Epidermal melanocyte (primary cell): ENCODE results near the gene PAIP1.
A peak's percentile ranks its signal among the peaks of the same experiment; 100 is the strongest.
"Not testable (repeated sequence)": the region's sequence is repeated elsewhere in the genome, so short reads cannot be mapped to it uniquely, and the experiment has no call there.

Experiments
- DNase-seq: peaks from one replicate; pipeline ENCODE4 v3.0.0; 2011; ENCODE audit warnings: low spot score; ENCODE audit not compliant: insufficient read length

PAIP1 gene

DNA sequence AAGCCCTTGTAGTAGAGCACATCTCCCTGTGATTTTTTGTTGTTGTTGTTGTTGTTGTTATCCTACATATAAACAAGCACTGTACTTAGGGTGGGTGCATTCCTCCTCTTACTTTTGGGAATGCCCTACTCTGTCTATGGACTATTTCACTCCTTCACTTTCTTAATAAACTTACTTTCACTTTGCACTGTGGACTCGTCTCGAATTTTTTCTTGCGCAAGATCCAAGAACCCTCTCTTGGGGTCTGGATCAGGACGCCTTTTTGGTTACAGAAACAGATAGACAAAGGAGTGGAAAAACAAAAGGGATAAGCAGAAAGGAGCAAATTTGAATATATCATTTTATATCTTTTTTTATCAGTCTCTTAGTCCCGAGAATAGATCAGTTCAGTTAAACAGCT lies 14.4 kb upstream of the PAIP1 start:
- DNase-seq, result no peak

DNA sequence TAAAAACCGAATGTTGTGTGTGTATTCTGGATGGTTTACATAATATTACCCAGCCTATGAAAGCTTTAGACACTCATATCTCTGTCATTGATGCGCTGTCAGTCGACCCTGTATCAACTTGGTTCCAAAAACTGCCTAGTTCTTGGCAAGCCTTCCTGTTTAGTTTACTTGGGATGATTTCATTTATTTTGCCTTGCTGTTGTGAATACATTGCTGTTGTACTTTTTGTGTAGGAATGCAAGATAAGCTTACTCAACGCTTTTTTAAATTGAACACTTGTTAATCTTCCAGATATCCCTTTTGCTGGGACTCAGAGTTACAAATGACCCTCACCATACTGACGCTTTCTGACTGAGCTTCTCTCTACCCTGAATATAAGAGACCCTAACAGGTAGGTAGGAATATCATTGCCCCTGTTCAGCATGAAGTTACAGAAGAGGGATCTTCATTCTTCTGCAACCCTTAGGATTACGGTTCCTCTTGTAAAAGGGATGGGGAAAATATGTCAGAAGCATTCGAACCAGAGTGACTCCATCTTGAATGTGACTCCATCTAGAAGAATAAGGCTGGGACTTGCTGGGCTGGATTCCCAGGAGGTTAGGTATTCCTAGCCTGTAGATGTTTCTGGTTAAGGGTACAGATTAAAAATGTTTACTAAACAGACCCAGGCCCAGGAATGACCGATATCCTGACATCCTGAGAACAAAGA lies 13.7 kb upstream of the PAIP1 start:
- DNase-seq, result no peak

DNA sequence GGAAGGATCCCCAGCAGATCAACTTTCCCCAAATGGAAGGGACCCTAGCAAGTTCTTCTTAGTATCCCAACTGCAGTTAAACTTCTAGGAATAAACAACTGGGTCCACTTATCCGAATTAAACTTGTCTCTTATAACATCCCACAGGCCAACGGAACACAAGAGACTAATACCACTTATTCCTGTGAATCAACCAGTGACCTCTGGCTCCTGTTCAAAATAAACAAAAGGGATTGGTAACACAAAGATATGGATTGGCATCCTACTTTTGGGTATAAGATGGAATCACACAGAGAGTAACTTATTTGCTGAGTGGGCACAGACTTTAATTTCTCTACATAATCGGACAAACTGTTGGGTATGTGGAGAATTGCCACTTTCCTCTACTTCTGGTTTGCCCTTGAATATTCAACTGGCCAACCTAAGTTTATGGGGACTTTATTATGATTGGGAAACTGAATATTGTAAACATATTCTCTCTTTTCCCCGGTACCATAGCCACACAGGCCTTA lies 12.4 kb upstream of the PAIP1 start:
- no peak for DNase-seq

DNA sequence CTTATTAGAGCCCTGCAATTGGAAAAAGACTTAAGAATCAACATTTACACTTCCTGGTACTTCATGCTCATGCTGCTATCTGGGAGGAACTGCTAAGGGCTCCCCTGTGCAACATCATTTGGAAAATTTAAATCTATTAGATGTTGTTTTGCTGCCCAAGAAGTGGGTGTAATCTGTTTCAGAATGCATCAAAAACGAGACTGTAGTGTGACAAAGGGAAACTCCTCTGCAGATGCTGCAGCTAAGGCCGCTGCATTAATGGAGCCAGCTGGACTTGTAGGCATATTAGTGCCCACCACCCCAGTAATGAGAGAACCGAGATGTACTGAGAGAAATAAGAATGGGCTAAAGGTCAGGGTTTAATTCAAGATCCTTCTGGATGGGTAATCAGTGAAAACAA lies 11.1 kb upstream of the PAIP1 start:
- no peak for DNase-seq

DNA sequence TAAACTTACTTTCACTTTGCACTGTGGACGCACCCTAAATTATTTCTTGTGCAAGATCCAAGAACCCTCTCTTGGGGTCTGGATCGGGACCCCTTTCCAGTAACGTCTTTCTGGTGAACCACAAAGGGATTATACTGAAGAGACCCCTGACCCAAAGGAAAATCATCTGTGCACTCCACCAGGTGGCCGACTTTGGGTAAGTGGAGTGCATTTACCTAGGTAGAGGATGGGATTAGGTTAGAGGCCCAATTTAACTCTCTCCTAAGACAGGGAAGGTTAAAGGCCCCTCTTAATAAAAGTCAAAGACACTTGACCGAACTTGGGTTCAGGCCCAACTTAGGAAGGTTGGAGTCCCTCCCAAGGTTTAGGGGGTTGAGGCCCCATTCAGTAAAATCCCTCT lies 8.2 kb upstream of the PAIP1 start:
- no peak for DNase-seq

DNA sequence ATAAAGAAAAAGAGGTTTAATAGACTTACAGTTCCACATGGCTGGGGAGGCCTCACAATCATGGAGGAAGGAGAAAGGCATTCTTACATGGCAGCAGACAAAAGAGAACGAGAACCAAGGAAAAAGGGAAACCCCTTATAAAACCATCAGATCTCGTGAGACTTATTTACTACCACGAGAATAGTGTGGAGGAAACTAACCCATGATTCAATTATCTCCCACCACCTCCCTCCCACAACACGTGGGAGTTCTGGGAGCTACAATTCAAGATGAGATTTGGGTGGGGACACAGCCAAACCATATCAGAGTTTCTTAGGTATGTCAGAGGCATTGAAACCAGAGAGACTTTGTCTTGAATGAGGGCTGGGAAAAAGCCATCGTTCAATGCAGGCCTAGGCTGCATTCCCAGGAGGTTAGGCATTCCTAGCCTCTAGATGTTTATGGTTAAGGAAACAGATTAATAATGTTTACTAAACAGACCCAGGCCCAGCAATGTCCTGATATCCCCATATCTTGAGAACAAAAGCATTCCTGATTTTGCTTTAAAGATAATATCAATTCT lies 7.5 kb upstream of the PAIP1 start:
- DNase-seq, result no peak

DNA sequence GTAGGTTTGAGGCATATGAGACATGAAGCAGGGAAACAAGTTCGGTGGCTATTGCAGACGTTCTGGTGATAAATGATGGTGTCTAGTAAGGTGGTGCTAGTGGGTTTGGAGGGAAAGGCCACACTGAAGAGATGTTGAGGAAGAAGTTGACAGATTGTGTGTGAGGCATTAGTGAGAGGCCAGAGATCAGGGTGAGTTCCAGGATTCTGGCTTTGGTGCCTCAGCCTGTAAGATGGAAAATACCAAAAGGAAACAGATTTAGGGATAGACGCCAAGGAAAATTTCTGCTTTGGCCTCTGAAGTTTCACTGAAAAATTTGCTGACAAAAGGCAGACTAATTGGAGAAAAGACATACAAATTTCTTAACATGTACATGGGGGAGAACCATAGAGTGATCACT lies 6.4 kb upstream of the PAIP1 start:
- no peak for DNase-seq

DNA sequence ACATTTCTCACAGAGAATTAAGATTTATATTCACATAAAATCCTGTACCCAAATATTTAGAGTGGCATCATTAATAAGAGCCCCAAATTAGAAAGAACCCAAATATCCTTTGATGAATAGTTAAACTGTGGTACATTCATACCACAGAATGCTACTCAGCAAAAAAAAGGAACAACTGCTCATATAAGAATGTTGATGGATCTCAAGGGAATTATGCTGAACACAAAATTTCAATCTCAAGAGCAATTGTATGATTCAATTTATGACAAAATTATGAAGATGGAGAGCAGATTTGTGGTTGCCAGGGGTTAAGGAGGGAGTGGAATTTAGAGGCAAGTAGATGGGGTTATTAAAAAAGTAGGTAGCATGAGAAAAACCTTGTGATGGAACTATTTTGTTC lies 4.5 kb upstream of the PAIP1 start:
- DNase-seq, result no peak

DNA sequence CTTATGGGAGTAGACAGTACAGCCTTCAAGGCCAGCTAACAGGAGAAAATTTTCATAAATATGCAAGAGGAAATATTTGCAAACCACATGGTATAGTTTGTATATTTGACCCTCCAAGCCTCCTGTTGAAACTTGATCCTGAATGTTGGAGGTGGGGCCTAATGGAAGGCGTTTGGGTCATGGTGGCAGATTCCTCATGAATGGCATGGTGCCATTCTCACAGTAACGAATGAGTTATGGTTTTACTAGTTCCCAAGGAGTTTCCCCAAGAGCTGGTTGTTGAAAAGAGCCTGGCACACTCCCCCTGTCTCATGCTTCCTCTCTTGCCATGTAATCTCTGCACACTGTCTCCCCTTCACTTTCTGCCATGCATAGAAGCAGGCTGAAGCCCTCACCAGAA lies 3.3 kb upstream of the PAIP1 start:
- DNase-seq, result no peak

DNA sequence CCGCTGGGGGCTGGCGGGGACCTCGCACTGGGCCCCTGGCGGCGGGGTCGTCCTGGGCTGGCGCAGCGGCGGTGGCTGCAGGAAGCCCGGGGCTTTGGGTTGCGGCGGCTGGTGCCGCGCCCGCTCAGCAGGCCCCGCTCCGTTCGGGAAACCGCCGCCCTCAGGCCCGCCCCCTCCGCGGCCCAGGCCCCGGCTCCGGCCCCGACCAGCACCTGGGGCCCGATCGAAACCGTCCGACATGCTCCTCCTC lies 345 bp downstream of the PAIP1 start:
- DNase-seq, result not testable (repeated sequence)

DNA sequence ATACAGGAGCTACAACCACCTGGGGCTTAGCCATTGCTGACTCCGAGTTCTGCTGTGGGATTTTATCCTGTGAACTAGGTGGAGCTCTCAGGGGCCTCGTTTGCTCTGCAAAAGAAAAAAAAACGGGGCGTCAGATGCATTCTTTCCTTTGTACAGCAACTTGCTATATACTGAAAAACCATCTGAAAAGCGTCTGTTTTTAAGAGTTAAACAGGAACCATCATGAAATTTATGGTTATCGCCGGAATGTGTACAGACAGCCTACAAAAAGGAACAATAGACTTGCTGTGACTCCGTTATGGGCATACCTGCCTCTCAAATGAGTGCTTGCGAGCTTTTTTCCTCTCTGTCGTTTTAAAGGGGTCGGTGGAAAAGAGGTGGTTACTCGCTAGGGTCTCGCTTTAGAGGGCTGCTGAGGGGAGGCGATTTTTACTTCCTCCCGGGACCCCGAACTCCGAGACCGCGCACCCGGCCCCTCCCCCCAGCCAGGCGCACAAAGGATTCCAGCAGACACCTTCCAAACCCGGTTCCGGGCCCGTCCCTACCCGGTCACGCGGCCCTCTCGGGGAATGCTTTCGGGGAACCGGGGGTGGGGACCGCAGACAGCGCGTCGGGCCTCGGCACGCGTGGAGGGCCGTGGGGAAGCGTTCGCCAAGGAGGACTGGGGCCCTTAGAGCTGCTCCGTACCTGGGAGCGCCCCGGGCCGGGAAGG lies 826 bp downstream of the PAIP1 start:
- peak; percentile 43 for DNase-seq

DNA sequence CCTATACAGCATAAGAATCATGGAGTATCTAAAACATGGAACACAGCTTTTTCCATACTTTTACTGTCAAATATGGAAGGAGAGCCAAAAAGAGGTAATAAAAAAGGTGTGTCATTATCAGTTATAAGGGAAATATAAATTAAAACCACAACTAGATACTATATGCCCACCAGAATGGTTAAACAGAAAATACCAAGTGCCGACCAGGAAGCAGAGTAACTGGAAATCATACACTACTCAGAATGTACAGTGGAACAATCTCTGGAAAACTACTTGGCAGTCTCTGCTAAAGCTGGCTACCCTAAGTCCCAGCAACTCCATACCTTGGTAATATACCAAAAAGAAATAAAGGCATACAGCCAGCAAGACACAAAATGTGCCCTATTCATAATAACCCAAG lies 2.4 kb downstream of the PAIP1 start:
- no peak for DNase-seq

DNA sequence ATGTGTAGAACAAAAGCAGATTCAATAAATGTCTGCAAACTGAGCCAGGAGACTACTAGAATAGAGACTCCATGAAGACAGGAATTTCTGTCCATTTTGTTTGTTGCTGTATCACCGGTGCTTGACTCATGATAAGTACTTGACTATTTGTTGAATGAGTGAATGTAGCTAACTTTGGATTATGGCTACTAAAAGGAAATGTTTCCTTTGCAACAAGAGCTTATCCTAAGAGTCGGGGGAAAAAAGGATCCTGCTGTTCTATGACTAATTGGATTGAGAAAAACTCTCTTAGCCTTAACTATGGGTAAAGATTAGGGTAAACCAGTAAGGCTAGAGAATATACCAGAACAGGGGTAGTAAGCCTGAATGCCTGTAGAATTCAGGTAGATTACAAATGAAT lies 3.5 kb downstream of the PAIP1 start:
- no peak for DNase-seq

DNA sequence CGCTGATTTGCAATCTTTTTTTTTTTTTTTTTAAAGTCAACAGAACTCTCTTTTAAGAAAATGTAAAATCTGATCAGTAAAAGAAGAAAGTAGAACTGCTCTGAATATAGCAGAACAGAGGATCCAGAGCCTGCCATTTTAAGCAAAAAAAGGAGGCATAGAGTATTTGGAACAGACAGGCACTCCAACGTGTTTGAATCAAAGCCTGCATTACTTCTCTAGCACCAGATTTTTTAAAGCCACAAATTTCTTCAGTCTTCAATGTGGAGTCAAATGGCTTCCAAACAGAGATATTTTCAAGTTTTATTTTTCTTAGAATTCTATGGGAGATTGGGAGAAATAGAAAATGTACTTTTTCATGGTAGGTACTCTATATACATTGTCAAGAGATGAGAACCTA lies 5.1 kb downstream of the PAIP1 start:
- DNase-seq, result no peak

DNA sequence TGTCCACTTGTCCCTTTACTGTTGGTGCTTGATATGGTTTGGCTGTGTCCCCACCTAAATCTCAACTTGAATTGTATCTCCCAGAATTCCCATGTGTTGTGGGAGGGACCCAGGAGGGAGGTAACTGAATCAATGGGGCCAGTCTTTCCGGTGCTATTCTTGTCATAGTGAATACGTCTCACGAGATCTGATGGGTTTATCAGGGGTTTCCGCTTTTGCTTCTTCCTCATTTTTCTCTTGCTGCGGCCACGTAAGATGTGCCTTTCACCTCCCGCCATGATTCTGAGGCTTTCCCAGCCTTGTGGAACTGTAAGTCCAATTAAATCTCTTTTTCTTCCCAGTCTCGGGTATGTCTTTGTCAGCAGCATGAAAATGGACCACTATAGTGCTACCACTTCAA lies 7.6 kb downstream of the PAIP1 start:
- DNase-seq, result not testable (repeated sequence)

DNA sequence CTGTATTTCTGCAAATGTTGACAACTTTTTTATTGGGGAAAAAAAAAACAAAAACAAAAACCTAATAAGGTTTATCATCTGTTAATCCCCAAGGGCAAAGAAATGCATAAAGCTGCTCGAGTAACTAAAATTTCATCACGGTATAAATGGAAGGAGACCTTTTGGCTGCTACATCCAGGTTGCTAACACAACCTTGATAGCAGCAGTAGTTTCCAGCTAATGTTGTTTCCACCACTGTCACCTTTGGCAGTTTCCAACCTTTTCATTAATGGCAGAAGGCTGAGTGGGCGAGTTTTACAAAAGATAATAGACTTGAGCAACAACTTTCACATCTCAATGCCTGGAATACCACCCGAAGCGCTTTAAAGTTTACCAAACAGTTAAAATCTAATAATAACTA lies 8.5 kb downstream of the PAIP1 start:
- no peak for DNase-seq

DNA sequence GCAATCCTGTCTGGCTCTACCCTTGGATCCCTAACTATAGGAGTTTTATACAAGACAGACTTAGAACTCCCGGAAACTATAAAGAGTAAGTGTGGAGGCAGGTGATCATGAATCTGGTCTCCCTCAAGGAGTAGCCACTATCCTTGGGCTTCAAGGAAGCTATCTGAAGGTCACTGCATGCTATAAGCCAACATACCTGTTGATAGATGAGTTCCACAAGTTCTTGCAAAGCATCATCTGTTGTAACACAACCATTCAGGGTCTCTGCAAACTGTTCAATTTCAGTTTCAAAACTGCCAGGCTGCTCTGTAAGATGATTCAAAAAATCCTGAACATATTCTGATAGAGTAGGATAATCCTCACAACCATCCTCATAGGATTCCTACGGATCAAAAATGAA lies 9.3 kb downstream of the PAIP1 start:
- DNase-seq, result no peak

DNA sequence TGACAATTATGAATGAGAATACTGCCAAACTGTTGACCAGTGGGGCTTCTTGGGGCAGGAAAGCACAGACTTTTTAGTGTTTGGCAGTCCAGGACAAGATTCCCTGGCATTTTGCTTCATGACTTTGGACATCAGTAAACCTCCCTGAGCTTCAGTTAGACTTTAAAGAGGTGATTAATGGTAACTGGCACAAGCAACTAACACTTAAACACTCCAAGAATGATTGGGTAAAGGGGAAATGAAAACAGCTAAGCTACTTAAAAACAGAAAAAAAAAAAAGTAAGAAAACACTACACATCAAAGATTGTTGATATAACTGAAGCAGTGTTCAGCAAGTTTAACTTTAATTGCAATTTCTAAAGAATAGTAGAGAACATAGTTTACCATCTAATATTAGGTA lies 13.4 kb downstream of the PAIP1 start:
- no peak for DNase-seq

DNA sequence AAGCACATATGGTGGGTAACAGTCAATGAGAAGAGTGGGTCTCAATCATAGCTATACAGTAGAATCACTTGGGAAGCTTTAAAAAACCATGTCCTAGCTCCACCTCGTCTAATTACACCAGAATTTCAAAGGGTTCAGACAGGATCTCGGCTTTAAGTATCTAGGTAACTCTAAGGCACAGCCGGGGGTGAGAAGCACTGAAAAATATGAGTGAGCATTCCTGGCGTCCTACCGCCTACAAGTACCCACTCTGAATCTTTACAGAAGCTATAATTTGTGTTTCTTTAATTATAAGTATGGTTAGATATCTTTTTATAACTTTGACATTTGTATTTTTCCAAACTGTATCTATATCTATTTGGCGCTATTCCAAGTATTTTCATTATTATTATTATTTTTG lies 16.1 kb downstream of the PAIP1 start:
- DNase-seq, result no peak

DNA sequence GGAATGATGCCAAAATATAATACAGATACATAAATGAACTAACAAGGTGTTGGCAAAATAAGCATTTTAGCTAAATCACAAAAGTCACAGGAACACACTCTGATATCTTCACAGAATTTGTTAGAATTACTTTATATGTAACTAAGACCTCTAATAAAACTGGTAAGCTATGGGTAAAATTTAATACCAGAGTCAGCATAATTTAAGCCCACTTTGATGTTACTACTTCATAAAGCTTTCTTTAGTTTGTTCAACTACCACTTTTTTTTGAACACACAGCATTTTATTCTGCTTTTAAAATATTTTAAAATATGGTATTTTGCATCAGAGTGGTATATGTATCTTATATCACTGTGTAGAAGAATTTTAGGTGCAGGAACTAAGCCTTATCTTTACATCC lies 19.9 kb downstream of the PAIP1 start:
- DNase-seq, result no peak

DNA sequence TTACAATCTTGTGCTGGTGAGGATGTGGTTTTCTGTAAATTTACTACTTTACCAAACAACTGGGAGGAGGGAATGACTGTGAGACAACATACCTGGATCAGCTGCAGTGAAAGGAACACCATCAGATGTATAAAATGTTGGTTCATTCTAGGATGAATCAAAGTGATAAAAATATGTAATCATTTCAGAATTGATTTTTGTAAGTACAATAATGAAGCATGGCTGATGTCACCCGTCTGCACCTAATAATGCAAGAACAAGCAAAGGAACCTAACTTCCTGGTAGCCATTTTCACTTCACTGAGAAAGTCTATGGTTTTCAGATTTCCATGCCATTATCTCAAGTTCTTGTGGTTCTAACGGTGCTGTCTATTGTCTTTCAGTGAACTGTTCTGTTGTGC lies 23.2 kb downstream of the PAIP1 start:
- no peak for DNase-seq

DNA sequence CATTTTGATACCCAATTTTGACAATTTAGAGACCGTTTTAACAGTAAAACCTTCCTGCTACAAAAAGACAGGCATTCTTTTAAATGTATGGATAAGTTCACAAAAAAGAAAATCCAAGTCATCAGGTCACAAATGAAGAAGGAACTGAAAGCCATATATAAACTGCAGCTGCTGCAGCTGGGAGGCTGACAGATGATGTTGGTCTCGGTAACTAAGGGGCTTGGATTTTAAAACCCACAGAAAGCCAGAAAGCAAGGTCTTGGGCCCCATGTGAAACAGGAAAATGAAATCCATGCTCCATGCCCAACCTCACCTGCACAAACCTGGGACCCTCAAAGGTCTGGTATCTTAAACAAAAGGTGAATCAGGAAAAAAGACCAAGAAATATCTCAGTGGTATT lies 26.2 kb downstream of the PAIP1 start:
- no peak for DNase-seq

DNA sequence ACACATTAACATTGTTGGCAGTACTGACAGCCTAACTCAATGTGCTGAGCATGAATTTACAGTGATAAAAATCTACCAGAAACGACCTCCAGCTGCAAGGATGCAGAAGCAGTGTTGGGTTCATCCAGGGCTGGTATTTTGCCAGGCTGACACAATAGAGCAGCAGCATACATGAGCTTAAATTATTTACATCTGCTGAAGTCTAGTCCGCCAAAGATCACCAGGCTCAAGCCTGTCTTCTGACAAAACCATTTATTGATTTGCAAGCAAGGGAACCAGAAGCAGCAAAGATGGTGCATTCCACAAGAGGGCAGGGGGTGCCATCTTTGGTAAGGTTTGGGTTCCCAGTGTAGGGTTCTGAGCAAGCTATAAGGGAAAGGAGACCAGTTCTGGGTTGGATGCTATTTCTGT lies 33.2 kb downstream of the PAIP1 start:
- no peak for DNase-seq
